GM19238 (cell line): ENCODE results near the gene PGBD5.
"Not testable (repeated sequence)": the region's sequence is repeated elsewhere in the genome, so short reads cannot be mapped to it uniquely, and the experiment has no call there.

Source experiments
- DNase-seq: peaks from one replicate; pipeline ENCODE4 v3.0.0; 2011; ENCODE audit warnings: low spot score; ENCODE audit not compliant: insufficient read length

Gene PGBD5

DNA sequence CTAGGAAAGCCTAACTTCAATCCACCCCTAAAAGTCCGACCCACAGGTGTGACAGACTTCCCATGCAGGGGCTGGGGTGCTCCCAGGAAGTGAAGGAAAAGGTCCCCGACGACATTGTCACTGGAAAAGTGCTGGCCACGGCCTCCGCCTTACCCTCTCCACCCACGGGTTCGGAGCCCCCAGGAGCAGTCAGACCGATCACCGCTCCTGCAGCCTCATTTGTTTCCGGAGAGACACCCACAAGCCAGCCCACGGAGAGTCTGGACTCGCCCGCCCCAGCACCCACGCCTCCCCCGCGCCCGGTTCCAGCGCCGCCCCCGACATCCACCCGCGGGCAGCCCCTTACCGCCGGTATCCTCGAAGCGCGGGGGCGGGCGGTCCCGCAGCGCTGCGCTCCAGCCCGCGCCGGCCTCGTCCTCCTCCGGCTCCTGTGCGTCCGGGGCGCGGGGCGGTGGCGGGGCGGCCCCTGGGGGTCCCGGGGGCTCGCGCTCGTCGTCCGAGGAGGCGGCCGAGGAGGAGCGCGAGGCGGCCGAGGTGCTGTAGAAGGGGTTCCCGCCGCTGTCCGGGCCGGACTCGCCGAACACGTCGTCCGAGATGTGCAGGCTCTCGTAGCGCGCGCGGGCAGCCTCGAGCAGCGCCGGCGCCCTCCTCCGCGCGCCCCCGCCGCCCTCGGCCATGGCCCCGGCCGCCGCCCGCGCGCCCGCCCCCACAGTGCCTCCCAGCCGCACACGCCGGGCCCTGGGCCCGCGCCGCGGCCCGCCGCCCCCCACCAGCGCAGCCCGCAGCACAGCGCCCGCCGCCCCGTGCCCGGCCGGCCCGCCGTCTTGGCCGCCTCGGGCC, 660 bp downstream of the PGBD5 start:
- no peak for DNase-seq

DNA sequence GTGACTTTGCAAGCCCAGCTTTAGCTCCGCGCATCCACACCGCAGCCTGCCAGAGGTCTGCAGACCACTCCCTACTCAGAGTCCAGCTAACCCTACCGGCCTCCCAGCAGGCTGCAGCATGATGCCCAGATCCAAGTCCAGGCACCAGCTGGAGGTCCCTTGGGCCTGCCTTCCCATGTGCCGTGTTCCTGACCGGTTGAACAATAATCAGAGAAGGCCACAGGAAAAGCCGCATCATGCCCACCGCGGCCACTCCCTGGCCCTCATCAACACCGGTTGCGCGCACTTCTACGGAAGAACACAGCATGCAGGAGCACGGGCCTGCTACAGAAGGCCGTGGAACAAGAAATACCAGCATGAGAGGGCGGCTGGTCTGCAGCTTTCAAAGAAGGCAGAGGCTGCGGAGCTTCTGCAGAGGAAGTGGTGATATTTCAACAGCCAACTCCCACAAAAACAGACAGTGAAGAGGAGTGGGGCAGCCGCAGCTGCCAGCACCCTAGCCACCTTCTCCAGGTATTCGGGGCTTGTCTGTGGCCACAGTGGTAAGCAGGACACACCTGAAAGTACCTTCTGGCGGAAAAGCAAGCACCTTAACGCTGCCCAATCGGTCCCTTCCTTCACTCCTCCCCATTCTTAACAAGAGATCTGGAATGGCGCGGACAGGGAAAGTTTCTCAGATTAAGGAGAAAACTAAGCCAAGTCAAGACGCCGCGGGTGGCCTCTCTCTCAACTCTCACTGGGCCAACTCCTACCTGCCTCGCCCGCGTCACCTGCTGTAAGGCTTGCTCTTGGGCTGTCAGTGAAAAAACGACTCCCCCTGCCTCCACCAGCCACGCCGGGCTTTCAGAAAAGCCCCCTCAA, 1.5 kb downstream of the PGBD5 start:
- no peak for DNase-seq

DNA sequence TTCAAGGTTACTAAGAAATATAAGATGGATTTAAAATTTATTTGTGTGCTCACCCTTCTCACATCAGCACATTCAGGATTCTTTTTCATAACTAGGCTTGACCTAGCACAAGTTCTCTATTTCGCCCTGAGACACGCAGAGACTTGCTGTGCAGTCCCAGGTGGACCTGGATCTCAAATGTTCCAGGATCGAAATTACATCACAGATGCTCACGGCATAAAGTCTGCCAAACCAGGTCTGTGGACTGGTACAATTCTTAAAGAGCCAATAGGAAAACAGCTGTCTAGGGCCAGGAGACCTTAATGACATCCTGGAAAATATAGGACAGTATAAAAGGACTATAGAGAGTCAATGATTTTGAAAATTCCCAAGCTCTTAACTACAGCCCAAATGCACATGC, 2.2 kb downstream of the PGBD5 start:
- DNase-seq: no peak

DNA sequence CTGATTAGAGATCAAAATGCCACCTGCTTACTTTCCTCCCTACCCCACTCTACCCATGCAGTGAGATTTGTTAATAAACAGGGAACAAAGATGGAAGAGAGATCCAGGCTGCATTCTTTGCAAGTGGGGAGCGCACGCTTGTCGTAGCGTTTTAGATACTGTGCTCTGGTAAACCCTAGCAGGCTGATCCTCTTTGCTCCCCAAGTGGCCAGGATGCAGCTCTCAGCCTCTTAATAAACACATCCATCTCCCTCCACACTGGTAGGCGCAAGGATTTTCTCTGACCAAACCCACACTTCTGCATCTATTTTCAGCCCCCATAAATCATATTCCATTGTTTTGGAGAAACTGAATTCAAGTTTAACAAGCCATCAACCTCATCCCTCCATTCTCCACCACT, 2.9 kb downstream of the PGBD5 start:
- DNase-seq: no peak

DNA sequence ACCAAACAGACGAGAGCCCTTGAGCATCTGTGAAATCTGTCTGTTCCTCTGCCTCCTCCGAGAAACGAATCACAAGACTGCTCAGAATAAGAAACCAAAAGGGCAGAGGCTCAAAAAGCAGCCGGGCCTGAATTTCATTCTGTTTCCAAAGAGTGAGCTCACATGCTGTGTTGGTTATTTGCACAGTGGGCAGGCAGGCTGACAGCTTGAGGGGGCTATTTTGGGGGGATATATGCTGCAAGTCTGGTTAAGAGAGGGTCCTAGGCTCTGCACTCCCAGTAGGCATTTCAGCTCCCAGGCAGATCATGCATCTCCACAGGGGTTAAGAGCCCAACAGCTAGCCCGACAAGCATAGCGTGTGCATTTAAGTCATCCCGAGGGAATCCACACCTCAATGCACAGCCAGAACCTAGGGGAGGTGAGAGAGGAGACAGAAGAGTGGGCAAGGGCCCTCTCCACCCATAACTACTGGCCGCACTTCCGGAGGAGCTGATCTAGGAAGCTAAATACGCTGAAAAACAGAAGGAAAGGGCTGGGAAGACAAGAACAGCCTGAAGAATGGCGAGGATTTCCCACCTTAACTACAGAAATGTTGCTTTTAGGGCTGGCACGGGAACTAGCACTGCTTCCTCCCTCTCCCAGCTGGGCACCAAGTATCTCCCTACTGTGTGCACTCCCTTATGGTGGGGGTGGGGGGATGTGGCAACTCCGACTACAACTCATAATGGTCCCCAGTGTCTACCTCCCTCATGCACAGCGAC, 3.7 kb downstream of the PGBD5 start:
- DNase-seq: no peak

DNA sequence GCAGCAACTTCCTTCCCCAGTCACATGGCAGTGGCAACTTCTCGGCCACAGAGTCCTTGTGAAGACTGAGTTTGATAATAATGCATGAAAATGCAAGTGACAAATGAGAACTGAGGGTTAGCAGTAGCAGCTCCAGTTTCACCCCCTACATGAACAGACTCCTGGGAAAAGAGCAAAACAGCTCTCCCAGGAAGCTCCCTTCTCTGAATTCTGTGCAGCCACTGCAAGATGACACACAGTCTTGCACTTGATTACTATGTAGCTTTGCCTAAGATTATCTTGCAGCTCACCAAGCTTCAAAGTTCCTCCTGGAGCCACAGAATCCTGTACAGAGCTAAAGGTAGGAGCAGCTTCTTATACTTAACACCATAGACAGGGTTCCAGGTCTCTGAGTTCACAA, 4.7 kb downstream of the PGBD5 start:
- no peak for DNase-seq

DNA sequence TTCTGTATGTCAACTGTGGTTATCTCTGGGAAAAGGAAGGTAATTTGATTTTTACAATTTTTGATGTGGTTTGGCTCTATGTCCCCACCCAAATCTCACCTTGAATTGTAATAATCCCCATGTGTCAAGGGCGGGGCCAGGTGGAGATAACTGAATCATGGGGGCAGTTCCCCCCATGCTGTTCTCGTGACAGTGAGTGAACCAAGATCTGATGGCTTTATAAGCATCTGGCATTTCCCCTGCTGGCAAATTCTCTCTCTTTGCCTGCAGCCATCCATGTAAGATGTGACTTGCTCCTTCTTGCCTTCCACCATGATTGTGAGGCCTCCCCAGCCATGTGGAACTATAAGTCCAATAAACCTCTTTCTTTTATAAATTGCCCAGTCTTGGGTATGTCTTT, 5.8 kb downstream of the PGBD5 start:
- not testable (repeated sequence) for DNase-seq

DNA sequence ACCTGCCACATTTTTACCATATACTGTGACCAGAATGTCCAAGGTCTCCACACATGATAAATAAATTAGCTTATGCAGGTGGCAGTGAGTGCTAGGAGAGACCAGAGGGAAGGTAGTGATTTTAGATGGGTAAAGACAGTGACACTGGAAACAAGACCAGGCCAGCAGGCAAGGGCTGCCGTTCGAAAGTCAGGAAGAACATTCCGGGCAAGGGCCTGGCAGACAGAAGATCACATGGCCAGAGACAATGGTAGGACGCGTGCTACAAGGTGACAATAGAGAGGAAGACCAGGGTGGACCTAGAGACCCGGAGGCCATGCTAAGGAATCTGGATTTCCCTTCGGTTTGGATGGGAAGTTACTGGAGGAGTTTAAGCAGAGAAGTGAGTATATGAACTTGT, 9.7 kb downstream of the PGBD5 start:
- no peak for DNase-seq

DNA sequence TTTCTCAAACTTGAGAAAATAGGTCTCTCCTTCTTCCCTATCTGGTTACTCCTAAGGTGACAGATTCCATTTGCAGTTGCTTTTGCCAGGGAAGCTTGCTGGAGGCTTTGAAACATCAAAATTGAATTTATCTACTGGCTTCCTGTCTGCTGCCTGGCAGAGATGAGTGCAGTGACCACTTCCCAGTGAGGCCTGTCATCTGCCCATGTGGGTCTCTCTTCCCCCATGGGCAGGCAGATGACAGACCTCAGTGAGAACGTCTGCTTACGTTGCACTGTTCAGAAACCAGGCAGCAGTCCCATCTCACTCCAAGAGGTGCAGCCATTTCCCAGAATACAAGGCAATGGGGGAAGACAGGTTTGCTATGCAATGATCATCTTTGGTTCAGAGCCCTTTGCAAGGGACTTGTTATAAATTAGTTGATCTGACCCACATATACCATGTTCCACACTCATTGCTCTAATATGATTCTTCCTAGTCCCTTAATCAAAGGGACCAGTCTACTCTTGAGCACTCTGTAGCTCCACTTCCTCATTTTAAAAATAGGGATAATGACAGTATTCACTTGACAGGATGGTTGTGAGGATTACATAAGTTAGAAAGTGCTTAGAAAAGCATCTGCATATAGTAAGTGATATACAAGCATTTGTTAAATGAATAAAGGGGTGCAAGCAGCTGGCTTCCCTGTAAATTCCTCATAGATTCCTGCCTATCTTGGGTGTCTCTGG, 10.6 kb downstream of the PGBD5 start:
- no peak for DNase-seq

DNA sequence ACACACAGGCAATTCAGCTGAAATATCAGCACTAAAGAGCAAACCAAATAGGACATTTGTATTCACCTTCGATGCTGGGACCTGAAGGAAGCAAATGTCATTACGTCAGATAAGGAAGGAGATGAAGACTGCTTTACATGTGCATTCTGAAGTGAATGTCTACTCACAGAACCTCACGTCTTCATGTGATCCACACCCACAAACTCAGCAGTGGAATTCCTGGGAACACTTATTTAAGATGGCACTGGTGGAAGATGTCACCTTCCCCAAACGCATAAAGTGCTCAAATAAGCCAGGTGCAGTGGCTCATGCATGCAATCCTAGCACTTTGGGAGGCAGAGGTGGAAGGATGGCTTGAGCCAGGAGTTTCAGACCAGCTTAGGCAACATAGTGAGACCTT, 11.4 kb downstream of the PGBD5 start:
- DNase-seq: no peak

DNA sequence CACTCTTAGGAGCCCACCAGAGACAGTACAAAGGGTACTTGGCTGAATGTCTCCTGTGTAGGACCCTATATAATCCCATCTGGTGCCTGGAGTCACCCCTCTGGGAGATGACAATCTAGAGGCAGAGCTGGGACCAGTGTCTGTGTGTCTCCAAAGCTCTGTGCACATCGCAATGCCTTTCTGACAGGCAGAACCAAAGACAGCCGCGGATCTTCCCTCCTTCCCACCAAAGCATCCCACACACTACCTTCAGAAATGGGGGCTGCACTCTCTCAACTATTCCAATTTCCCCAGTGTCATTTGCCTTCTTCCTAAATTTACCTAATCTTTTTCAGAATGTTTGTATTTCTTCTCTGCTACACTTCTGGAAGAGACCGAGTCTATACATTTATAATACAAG, 12.0 kb downstream of the PGBD5 start:
- no peak for DNase-seq

DNA sequence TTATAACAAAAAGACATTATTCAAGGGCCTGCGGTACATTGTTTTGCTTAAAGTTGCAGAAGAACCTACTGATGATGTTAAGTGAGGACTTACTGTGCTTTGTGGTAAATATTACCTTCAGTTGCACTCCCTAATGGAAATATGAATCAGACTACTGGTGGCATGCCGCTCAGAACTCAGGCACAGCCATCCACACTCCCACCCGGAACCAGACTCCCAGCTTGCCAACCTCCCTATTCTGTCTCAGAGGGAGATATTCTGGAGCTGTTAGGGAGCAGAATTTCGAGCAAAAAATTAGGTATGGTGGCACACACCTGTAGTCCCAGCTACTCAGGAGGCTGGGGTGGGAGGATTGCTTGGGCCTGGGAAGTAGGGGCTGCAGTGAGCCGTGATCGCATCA, 13.1 kb downstream of the PGBD5 start:
- no peak for DNase-seq

DNA sequence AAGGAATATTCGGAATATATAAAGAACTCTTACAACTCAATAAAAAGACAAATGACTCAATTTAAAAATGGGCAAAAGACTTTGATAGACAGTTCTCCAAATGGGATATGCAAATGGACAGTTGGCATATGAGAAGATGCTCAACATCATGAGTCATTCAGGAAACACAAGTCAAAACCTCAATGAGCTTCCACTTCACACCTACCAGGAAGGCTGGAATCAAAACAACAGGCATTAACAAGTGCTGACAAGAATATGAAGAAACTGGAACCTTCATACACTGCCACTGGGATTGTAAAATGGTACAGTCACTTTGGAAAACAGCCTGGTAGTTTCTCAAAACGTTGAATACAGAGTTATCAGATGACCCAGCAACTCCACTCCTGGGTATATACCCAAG, 17.2 kb downstream of the PGBD5 start:
- no peak for DNase-seq

DNA sequence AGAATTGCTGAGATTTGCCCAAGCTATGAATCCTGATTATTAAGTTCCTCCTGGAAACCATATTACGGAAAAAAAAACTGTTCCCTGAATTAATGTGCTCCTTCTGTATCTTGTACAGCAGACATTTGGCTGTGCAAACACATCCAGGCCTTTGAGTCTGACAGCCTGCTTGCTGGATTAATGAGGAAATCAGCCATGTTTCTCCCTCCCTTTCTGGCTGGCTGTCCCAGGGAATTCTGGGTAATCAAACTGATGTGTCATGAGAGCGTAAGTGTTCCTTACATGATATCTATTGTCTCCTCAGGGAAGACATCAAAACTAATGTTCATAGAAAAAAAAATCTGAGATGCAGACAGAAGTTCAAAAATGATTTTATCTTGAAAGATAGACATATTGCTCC, 18.8 kb downstream of the PGBD5 start:
- DNase-seq: no peak

DNA sequence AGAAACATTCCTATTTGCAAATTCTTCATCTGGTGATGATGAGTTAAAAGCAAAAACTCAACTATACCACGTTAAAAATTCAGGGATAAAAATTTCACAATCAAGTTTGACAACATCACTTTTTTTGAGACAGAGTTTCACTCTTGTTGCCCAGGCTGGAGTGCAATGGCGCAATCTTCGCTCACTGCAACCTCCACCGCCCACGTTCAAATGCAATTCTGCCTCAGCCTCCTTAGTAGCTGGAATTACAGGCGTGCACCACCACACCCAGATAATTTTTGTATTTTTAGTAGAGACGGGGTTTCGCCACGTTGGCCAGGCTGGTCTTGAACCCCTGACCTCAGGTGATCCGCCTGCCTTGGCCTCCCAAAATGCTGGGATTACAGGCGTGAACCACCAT, 19.4 kb downstream of the PGBD5 start:
- DNase-seq: not testable (repeated sequence)

DNA sequence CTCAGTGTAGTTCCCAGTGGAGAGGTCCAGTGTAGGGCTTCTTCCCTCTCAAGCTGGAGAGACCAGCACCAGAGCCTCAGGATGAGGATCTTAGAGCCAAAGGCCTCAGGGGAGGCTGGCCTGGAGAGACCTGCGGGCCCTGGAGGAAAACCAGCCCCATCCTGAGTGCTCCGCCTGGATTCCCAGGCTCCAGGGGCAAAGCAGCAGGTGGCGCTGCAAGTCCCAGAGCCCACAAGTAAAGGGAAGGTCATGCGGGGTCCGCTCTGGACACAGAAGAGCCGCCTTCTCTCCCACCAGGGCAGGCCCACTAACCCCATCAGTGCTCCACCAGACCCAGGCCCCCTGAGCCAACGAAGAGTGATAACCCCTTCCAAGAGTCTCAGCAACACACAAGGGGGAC, 22.7 kb downstream of the PGBD5 start:
- DNase-seq: no peak

DNA sequence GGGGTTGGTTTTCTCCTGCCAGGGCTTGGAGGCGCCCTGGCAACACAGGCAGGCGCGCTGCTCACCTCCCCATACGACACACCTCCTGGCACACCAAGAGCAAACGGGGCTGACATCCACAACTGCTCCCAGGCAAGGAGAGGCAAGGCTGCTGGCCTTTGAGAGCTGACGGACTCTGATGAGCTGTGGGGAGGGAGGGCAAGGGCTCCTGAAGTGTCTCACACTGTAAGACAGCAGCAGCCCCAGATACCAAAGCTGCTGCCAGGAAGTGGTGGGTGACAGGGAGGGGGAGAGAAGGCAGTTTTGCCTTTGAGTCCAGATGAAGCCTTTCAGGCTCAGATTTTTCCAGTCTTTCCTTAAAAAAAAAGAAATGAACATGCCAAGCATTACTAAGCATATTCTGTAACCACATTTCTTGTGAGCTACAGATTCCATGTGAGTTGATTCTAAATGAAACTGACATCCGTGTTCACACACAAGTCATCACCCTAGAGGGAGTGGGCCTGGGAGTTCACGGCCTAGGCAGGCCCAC, 24.3 kb downstream of the PGBD5 start:
- no peak for DNase-seq

DNA sequence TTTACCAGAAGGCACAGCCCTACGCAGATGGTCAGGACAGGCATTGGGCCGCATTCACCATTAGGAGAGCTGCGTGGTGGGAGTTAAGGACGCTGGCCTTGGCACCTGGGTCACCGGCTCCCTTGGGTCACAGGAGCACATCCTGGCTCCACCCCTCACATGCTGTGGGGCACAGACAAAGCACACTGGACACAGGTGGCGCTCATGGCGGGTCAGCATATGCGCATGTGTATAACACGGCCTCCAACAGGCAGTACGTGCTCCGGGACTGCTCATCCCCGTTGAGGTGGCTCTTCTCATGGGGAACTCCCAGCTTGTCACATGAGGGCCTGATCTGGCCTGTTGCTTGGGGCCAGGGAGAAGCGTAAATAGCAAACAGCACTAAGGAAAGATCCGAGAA, 25.0 kb downstream of the PGBD5 start:
- no peak for DNase-seq

DNA sequence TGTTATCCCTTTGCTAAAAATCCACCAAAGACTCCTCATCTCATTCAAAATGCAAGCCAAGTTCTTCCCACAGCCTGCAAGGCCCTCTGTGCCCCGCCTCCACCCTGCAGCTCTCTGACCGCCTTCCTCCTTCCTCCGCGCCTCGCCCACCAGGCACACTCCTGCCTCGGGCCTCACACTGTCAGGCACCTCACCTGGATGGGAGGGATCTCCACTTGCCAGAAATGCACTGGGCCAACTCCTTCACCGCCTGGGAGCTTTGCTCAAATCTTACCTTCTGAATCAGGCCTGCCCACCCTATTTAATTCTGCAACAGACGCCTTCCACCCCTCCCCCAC, 26.2 kb downstream of the PGBD5 start:
- DNase-seq: no peak

DNA sequence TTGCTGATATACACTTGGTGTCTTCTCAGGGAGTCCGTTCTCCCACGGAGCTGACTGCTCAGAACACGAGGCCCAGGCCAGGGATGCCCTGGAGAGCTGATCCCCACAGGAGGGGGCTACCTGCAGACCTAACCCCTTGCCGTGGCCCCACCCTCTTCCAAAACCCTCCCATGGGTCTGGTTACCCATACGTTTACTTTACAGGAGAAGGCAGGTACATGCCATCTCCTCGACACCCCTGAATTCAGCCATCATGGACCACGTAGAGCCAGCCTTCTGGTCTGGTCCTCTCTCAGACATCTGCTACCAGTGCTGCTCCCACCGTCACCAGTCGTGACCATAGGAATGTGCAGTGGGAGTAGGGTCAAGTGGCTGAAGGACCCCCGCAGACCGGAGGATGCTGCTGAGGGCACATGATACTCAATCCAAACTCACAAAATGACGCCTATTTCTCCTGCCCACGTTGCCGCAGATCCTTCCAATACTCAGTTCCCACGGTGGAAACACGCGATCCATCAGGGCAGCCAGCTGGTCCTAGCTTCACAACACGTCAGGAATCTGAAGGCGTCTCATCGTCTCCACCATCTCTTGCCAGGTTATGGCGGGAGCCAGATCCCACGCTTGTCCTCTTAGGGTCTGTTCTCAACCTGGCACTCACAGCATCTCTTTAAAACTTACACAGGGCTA, 26.7 kb downstream of the PGBD5 start:
- no peak for DNase-seq

DNA sequence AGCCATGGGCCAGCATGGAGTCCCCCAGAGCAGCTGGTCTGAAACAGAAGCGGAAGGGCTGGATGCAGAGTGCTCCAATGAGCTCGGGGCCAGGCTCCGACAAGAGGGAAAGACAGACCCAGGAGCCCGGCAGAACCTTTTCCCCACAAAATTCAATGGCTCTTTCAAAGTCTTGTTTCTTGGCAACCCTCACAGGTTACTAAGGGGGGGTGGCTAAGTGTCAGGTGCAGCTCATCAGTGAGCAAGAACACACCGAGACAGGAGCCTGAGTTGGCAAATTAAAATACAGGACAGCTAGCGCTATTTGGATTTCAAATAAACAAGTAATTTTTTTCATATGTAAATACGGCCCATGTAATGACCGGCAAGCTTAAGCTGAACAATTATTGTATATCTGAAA, 27.3 kb downstream of the PGBD5 start:
- no peak for DNase-seq
